ENCODE data around the gene RETREG1.

The RETREG1 gene

GRCh38 chr5:16507716-16508115, 109.1 kb downstream of the RETREG1 start:
- no peak overlapping the region for H2BK15ac ChIP-seq (ENCODE audit: low read length)
- H3K18ac ChIP-seq (ENCODE audit: low read length) = no peak overlapping the region
- no peak overlapping the region for H2BK12ac ChIP-seq (ENCODE audit: low read length)
- no peak for DNase-seq (ENCODE audit: low spot score)
- H2AK5ac ChIP-seq (ENCODE audit: low read depth, low read length) = no peak overlapping the region
- H4K91ac ChIP-seq (ENCODE audit: low read depth, low read length, poor library complexity) = no peak overlapping the region
- no peak overlapping the region for H3K9ac ChIP-seq (ENCODE audit: low read depth, low read length, poor library complexity)
- H3K4me3 ChIP-seq (ENCODE audit: low read length in 2 of 2) = no peak overlapping the region
- no peak overlapping the region for H3K23ac ChIP-seq (ENCODE audit: low read depth, low read length, poor library complexity)
- no peaks in the 10 kb centered on the region for H3K9me3 ChIP-seq (replicated peaks in 1 of 2; ENCODE audit: control insufficient read depth in 2 of 2, insufficient read depth in 1 of 2, low read depth in 1 of 2, low read length in 2 of 2)
- no peak overlapping the region for H2AFZ ChIP-seq (ENCODE audit: low read length)
- no peaks in the 10 kb centered on the region for H3K79me1 ChIP-seq (ENCODE audit: low read depth, low read length)
- no peak overlapping the region for H4K8ac ChIP-seq (ENCODE audit: low read depth, low read length)
- H3K4me1 ChIP-seq (ENCODE audit: control insufficient read depth in 2 of 2, insufficient read depth in 1 of 2, low read depth in 1 of 2, low read length in 2 of 2) = peaks cover 0 to 3% of the 10 kb centered on the region in 2 donors
- H3K4ac ChIP-seq (ENCODE audit: low read length) = no peak overlapping the region
- no peaks in the 10 kb centered on the region for H3K36me3 ChIP-seq (replicated peaks in 1 of 2; ENCODE audit: control insufficient read depth in 2 of 2, insufficient read depth in 2 of 2, low read length in 2 of 2)
- H2BK5ac ChIP-seq (ENCODE audit: low read length) = no peak overlapping the region
- H3K4me2 ChIP-seq (ENCODE audit: insufficient read depth, low read length, poor library complexity, severe bottlenecking) = no peak overlapping the region
- H2BK120ac ChIP-seq (ENCODE audit: low read depth, low read length) = no peak overlapping the region
- peaks cover 0 to 27% (median 0%) of the 10 kb centered on the region in 3 experiments for H3K27me3 ChIP-seq (ENCODE audit: control insufficient read depth in 3 of 3, insufficient read depth in 3 of 3, low read depth in 1 of 3, low read length in 3 of 3)
- no peak overlapping the region for H3K14ac ChIP-seq (ENCODE audit: low read length)
- H3K27ac ChIP-seq (replicated peaks; ENCODE audit: low read length) = no peak overlapping the region

DNA sequence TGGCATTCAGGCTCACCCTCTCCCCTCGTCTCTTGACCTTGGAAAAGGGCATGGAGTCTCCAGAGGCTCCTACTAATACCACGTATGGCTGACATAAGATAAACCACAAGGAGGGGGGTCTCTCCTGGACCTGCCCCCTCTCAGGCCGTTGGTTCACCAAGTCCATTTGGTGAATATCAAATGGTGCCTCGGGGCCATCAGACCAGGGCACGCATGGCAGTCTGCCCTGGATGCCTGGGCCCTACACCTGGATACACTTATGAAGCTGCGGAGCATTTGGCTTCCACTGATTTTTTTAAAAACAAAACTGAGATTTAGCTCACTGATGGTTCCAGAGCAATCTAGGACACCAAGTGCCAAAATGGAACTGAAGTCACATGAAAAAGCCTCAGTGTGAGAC, 110.9 kb downstream of the RETREG1 start:
- Histone ChIP-seq H2AFZ (ENCODE audit: low read length) (no peak overlapping the region), H3K27me3 (ENCODE audit: control insufficient read depth in 3 of 3, insufficient read depth in 3 of 3, low read depth in 1 of 3, low read length in 3 of 3) (peaks cover 0 to 27% (median 0%) of the 10 kb centered on the region in 3 experiments), H3K23ac (ENCODE audit: low read depth, low read length, poor library complexity) (no peak overlapping the region), H3K9me3 (replicated peaks in 1 of 2; ENCODE audit: control insufficient read depth in 2 of 2, insufficient read depth in 1 of 2, low read depth in 1 of 2, low read length in 2 of 2) (no peaks in the 10 kb centered on the region), H3K9ac (ENCODE audit: low read depth, low read length, poor library complexity) (no peak overlapping the region), H3K18ac (ENCODE audit: low read length) (no peak overlapping the region), H4K91ac (ENCODE audit: low read depth, low read length, poor library complexity) (no peak overlapping the region), H2BK5ac (ENCODE audit: low read length) (no peak overlapping the region), H2BK12ac (ENCODE audit: low read length) (no peak overlapping the region), H3K4ac (ENCODE audit: low read length) (no peak overlapping the region), H3K79me1 (ENCODE audit: low read depth, low read length) (no peaks in the 10 kb centered on the region), H3K4me1 (ENCODE audit: control insufficient read depth in 2 of 2, insufficient read depth in 1 of 2, low read depth in 1 of 2, low read length in 2 of 2) (peaks cover 0 to 3% of the 10 kb centered on the region in 2 donors), H3K4me3 (ENCODE audit: low read length in 2 of 2) (no peak overlapping the region), H2BK15ac (ENCODE audit: low read length) (no peak overlapping the region), H2AK5ac (ENCODE audit: low read depth, low read length) (no peak overlapping the region), H3K14ac (ENCODE audit: low read length) (no peak overlapping the region), H3K27ac (replicated peaks; ENCODE audit: low read length) (no peak overlapping the region), H3K36me3 (replicated peaks in 1 of 2; ENCODE audit: control insufficient read depth in 2 of 2, insufficient read depth in 2 of 2, low read length in 2 of 2) (no peaks in the 10 kb centered on the region), H3K4me2 (ENCODE audit: insufficient read depth, low read length, poor library complexity, severe bottlenecking) (no peak overlapping the region), H2BK120ac (ENCODE audit: low read depth, low read length) (no peak overlapping the region), H4K8ac (ENCODE audit: low read depth, low read length) (no peak overlapping the region)
- no peak for DNase-seq (ENCODE audit: low spot score)
- WGBS, 2 donors (ENCODE audit: extremely low coverage in 2 of 2, insufficient read length in 2 of 2, insufficient replicate concordance in 1 of 2) = no CpG with 5 or more reads among the region's 6 CpGs

DNA sequence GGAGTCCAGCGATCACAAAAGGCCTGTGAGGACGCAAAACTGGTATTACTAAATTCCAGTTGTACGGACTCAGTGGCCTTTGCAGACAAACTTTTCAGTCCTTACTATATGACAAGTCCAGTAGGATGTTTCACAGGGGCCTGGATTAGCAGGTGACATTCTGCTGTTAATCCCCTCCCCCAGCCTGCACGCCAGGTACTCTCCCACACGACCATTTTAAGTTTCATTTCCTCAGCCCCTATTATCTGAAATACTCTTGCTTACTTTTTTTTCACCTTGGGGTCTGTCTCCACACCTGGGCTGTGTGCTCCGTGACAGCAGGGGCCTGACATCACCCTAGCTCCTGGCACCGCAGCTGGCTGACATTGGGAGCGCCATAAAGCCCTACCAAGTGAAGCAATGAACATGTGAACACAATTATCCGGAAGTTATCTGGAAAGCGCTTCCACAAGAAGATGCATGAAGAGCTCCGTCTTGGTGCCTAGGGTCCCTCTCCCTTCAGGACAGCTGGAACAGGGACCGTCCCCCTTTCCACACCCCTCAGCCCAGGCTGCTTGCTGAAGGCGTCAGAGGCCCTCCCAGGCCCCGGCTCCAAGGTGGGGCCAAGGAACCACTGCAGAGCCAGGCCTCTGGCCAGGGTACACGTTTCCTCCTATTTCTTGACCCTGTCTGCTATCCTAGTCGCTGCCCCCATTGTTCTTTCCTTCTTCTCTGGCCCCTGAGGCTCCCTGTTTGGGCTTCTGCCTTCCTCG, 111.5 kb downstream of the RETREG1 start:
- no peaks in the 10 kb centered on the region for H3K9me3 ChIP-seq (replicated peaks in 1 of 2; ENCODE audit: control insufficient read depth in 2 of 2, insufficient read depth in 1 of 2, low read depth in 1 of 2, low read length in 2 of 2)
- no peak overlapping the region for H2AK5ac ChIP-seq (ENCODE audit: low read depth, low read length)
- no peak overlapping the region for H3K18ac ChIP-seq (ENCODE audit: low read length)
- no peak overlapping the region for H3K9ac ChIP-seq (ENCODE audit: low read depth, low read length, poor library complexity)
- no peak overlapping the region for H3K27ac ChIP-seq (replicated peaks; ENCODE audit: low read length)
- H2BK15ac ChIP-seq (ENCODE audit: low read length) = no peak overlapping the region
- H3K27me3 ChIP-seq (ENCODE audit: control insufficient read depth in 3 of 3, insufficient read depth in 3 of 3, low read depth in 1 of 3, low read length in 3 of 3) = peaks cover 0 to 27% (median 0%) of the 10 kb centered on the region in 3 experiments
- H2BK120ac ChIP-seq (ENCODE audit: low read depth, low read length) = no peak overlapping the region
- H3K4me2 ChIP-seq (ENCODE audit: insufficient read depth, low read length, poor library complexity, severe bottlenecking) = no peak overlapping the region
- no peaks in the 10 kb centered on the region for H3K79me1 ChIP-seq (ENCODE audit: low read depth, low read length)
- no peak overlapping the region for H3K4ac ChIP-seq (ENCODE audit: low read length)
- WGBS, 2 donors (ENCODE audit: extremely low coverage in 2 of 2, insufficient read length in 2 of 2, insufficient replicate concordance in 1 of 2) = no CpG with 5 or more reads among the region's 17 CpGs
- no peak overlapping the region for H2AFZ ChIP-seq (ENCODE audit: low read length)
- H2BK5ac ChIP-seq (ENCODE audit: low read length) = no peak overlapping the region
- H3K23ac ChIP-seq (ENCODE audit: low read depth, low read length, poor library complexity) = no peak overlapping the region
- peaks cover 0 to 3% of the 10 kb centered on the region in 2 donors for H3K4me1 ChIP-seq (ENCODE audit: control insufficient read depth in 2 of 2, insufficient read depth in 1 of 2, low read depth in 1 of 2, low read length in 2 of 2)
- H4K91ac ChIP-seq (ENCODE audit: low read depth, low read length, poor library complexity) = no peak overlapping the region
- H2BK12ac ChIP-seq (ENCODE audit: low read length) = no peak overlapping the region
- DNase-seq (ENCODE audit: low spot score) = no peak
- H3K14ac ChIP-seq (ENCODE audit: low read length) = no peak overlapping the region
- no peak overlapping the region for H3K4me3 ChIP-seq (ENCODE audit: low read length in 2 of 2)
- H3K36me3 ChIP-seq (replicated peaks in 1 of 2; ENCODE audit: control insufficient read depth in 2 of 2, insufficient read depth in 2 of 2, low read length in 2 of 2) = no peaks in the 10 kb centered on the region
- H4K8ac ChIP-seq (ENCODE audit: low read depth, low read length) = no peak overlapping the region

GRCh38 chr5:16504571-16504970, 112.2 kb downstream of the RETREG1 start:
- WGBS, 2 donors (ENCODE audit: extremely low coverage in 2 of 2, insufficient read length in 2 of 2, insufficient replicate concordance in 1 of 2) = no CpG with 5 or more reads among the region's 10 CpGs

More at GRCh38 chr5:16504571-16504970, 112.2 kb downstream of the RETREG1 start:
- Histone ChIP-seq H3K4ac (ENCODE audit: low read length) (no peak overlapping the region), H2BK12ac (ENCODE audit: low read length) (no peak overlapping the region), H3K27me3 (ENCODE audit: control insufficient read depth in 3 of 3, insufficient read depth in 3 of 3, low read depth in 1 of 3, low read length in 3 of 3) (peaks cover 0 to 27% (median 0%) of the 10 kb centered on the region in 3 experiments), H2AFZ (ENCODE audit: low read length) (no peak overlapping the region), H4K8ac (ENCODE audit: low read depth, low read length) (no peak overlapping the region), H3K27ac (replicated peaks; ENCODE audit: low read length) (no peak overlapping the region), H3K4me3 (ENCODE audit: low read length in 2 of 2) (no peak overlapping the region), H3K79me1 (ENCODE audit: low read depth, low read length) (no peaks in the 10 kb centered on the region), H3K9me3 (replicated peaks in 1 of 2; ENCODE audit: control insufficient read depth in 2 of 2, insufficient read depth in 1 of 2, low read depth in 1 of 2, low read length in 2 of 2) (no peaks in the 10 kb centered on the region), H3K36me3 (replicated peaks in 1 of 2; ENCODE audit: control insufficient read depth in 2 of 2, insufficient read depth in 2 of 2, low read length in 2 of 2) (no peaks in the 10 kb centered on the region), H2BK5ac (ENCODE audit: low read length) (no peak overlapping the region), H3K14ac (ENCODE audit: low read length) (no peak overlapping the region), H2BK120ac (ENCODE audit: low read depth, low read length) (no peak overlapping the region), H2AK5ac (ENCODE audit: low read depth, low read length) (no peak overlapping the region), H3K9ac (ENCODE audit: low read depth, low read length, poor library complexity) (no peak overlapping the region), H3K4me2 (ENCODE audit: insufficient read depth, low read length, poor library complexity, severe bottlenecking) (no peak overlapping the region), H3K18ac (ENCODE audit: low read length) (no peak overlapping the region), H4K91ac (ENCODE audit: low read depth, low read length, poor library complexity) (no peak overlapping the region), H2BK15ac (ENCODE audit: low read length) (no peak overlapping the region), H3K23ac (ENCODE audit: low read depth, low read length, poor library complexity) (no peak overlapping the region), H3K4me1 (ENCODE audit: control insufficient read depth in 2 of 2, insufficient read depth in 1 of 2, low read depth in 1 of 2, low read length in 2 of 2) (peaks cover 0 to 3% of the 10 kb centered on the region in 2 donors)
- no peak for DNase-seq (ENCODE audit: low spot score)
